GM12878 (cell line): ENCODE measurements around the gene CEBPE. TPM values are rescaled to one million over a fixed set of nuclear protein-coding genes. Genes with fewer than 3 reads are reported as not detected.

Source experiments
- ATAC-seq: fragments of 200-7000 bp; cut with Tn5 transposase; 3 replicates; pipeline ENCODE4 v1.9.1; 2020; ENCODE audit warnings: mild to moderate bottlenecking, moderate library complexity
- BruUV-seq: library from RNA; stranded (reverse); fragments of 400-500 nt; replicated peaks from 2 replicates; lab custom pipeline; 2021; lab: Mats Ljungman, UMichigan
- CTCF ChIA-PET: fragments of 300-600 bp; sonication (Branson Sonifier 250); formaldehyde crosslinking; extraction: SDS; loops from one replicate; lab custom pipeline; 2021; ENCODE audit warnings: inconsistent platforms; lab: Yijun Ruan, JAX
- POLR2A ChIA-PET: fragments of 350-600 bp; formaldehyde crosslinking; extraction: SDS; loops from one replicate; lab custom pipeline; 2021; ENCODE audit warnings: inconsistent platforms; lab: Charles Lee
- RAD21 ChIA-PET: fragments of 300-600 bp; sonication (Branson Sonifier 250); formaldehyde crosslinking; loops from one replicate; lab custom pipeline; 2023; ENCODE audit warnings: antibody characterized with exemption; ENCODE audit not compliant: unreplicated experiment; lab: Charles Lee
- SMC1A ChIA-PET: fragments of 300-600 bp; sonication (Branson Sonifier 250); formaldehyde crosslinking; loops from one replicate; lab custom pipeline; 2023; ENCODE audit not compliant: unreplicated experiment, uncharacterized antibody; lab: Charles Lee
- DNase-seq: peaks from one replicate; pipeline ENCODE4 v3.0.0-alpha.2; 2011; ENCODE audit warnings: low read depth, low spot score
- FAIRE-seq: peaks from 3 replicates; lab custom pipeline; 2011; peaks lifted over from hg19 to GRCh38; lab: Jason Lieb, UNC
- H2AFZ ChIP-seq: 2 replicates; pipeline ENCODE4 v1.6.0; 2011; ENCODE audit warnings: low read depth, low read length, control low read depth; ENCODE audit not compliant: control insufficient read depth
- H3K27ac ChIP-seq: 2 replicates; pipeline ENCODE4 v1.5.1; 2011; ENCODE audit warnings: control low read depth; ENCODE audit not compliant: control insufficient read depth, insufficient read depth
- H3K27me3 ChIP-seq, 2 experiments: replicated peaks in 1 of 2; 2 replicates each; pipeline versions ENCODE4 v1.6.0 to v1.6.1; 2011; ENCODE audit warnings: low read length in 1 of 2; ENCODE audit not compliant: control insufficient read depth in 2 of 2, insufficient read depth in 2 of 2
- H3K36me3 ChIP-seq, 2 experiments: 2 replicates each; pipeline ENCODE4 v1.5.1; 2011; ENCODE audit warnings: low read length in 1 of 2; ENCODE audit not compliant: control insufficient read depth in 2 of 2, insufficient read depth in 2 of 2
- H3K4me1 ChIP-seq: 2 replicates; pipeline ENCODE4 v1.6.1; 2011; ENCODE audit warnings: mild to moderate bottlenecking, low read length, moderate library complexity, mixed read lengths; ENCODE audit not compliant: control insufficient read depth, insufficient read depth
- H3K4me2 ChIP-seq: 2 replicates; pipeline ENCODE4 v1.6.0; 2011; ENCODE audit warnings: control low read depth; ENCODE audit not compliant: control insufficient read depth, insufficient read depth
- H3K4me3 ChIP-seq: fragments of 200-600 bp; sonication (generic); 2 replicates; pipeline ENCODE4 v1.5.1; 2016
- H3K79me2 ChIP-seq: 2 replicates; pipeline ENCODE4 v1.6.0; 2011; ENCODE audit warnings: low read length; ENCODE audit not compliant: control insufficient read depth, insufficient read depth
- H3K9ac ChIP-seq: 2 replicates; pipeline ENCODE4 v1.8.0; 2011; ENCODE audit warnings: low read length, control low read depth, mixed read lengths; ENCODE audit not compliant: control insufficient read depth, insufficient read depth
- H3K9me3 ChIP-seq: replicated peaks from 3 replicates; pipeline ENCODE4 v1.5.1; 2011; ENCODE audit warnings: mild to moderate bottlenecking, low read length; ENCODE audit not compliant: control insufficient read depth, insufficient read depth
- H4K20me1 ChIP-seq: 2 replicates; pipeline ENCODE4 v1.6.0; 2011; ENCODE audit not compliant: control insufficient read depth, insufficient read depth
- CBX3 ChIP-seq: fragments of 200-600 bp; sonication (generic); IDR thresholded peaks from 2 replicates; pipeline ENCODE4 v1.6.1; 2016; ENCODE audit warnings: low read depth, borderline replicate concordance
- EGR1 ChIP-seq, 2 experiments: IDR thresholded peaks; 1 replicate in 1 of 2; 2 replicates in 1 of 2; pipeline ENCODE4 v1.6.1; 2011 to 2012; ENCODE audit warnings: low read depth in 2 of 2, low read length in 2 of 2, borderline replicate concordance in 1 of 2, mild to moderate bottlenecking in 1 of 2, moderate library complexity in 1 of 2
- MEF2B ChIP-seq: fragments of 450-650 bp; IDR thresholded peaks from 2 replicates; pipeline ENCODE4 v1.6.1; 2018; ENCODE audit warnings: mild to moderate bottlenecking, moderate library complexity; ENCODE audit not compliant: partially characterized antibody, poor library complexity, severe bottlenecking
- NR2C1 ChIP-seq: fragments of 450-650 bp; IDR thresholded peaks from 2 replicates; pipeline ENCODE4 v1.6.1; 2017; ENCODE audit warnings: antibody characterized with exemption, mild to moderate bottlenecking, moderate library complexity
- POLR2AphosphoS5 ChIP-seq: IDR thresholded peaks from 2 replicates; pipeline ENCODE4 v1.6.1; 2011; ENCODE audit warnings: mild to moderate bottlenecking, low read length, inconsistent platforms
- SUPT20H ChIP-seq: IDR thresholded peaks from 2 replicates; pipeline ENCODE4 v1.6.1; 2011; ENCODE audit warnings: low read depth, mild to moderate bottlenecking, low read length, moderate library complexity, borderline replicate concordance; ENCODE audit not compliant: control insufficient read depth
- TCF12 ChIP-seq: IDR thresholded peaks from 2 replicates; pipeline ENCODE4 v1.6.1; 2011; ENCODE audit warnings: low read depth, mild to moderate bottlenecking, low read length
- TCF3 ChIP-seq: IDR thresholded peaks from 2 replicates; pipeline ENCODE4 v1.6.1; 2012; ENCODE audit warnings: low read depth, mild to moderate bottlenecking, low read length, borderline replicate concordance; ENCODE audit not compliant: insufficient read depth
- WGBS: methylation state at CpG from one replicate; pipeline ENCODE4 v1.1.6; 2016; ENCODE audit warnings: low lambda C conversion rate; ENCODE audit not compliant: insufficient replicate concordance, insufficient coverage; ENCODE audit errors: missing lambda C conversion rate; 5-methylcytosine and 5-hydroxymethylcytosine counted together
- in situ Hi-C: fragments of 300-500 bp; cut with MboI; formaldehyde crosslinking; loops from 9 replicates; pipeline ENCODE4 v1.14.3; 2018; ENCODE audit warnings: mixed read lengths
- intact Hi-C: fragments of 100-400 bp; cut with micrococcal nuclease; formaldehyde crosslinking; loops from one replicate; pipeline ENCODE4 v1.14.2; 2022; ENCODE audit not compliant: unreplicated experiment
- polyA plus RNA-seq, 11 experiments: library from polyadenylated mRNA; depleted of rRNA in 4 of 11; unstranded in 6 of 11; stranded (reverse) in 5 of 11; fragments of >200 nt; fragmentation: Nextera tagmentation in 4 of 11; fragmentation: Illumina TruSeq in 1 of 11; extraction: Ambion mirVana in 4 of 11; extraction: Trizol in 1 of 11; gene quantifications; 1 replicate in 1 of 11; 2 replicates in 10 of 11; pipeline versions ENCODE4 v1.2.1 to v1.2.3, GENCODE V29; 2011 to 2016; ENCODE audit warnings: inconsistent platforms in 2 of 11, missing spikeins in 2 of 11, low read depth in 1 of 11
- total RNA-seq, 4 experiments: library from RNA; depleted of rRNA in 3 of 4; stranded (reverse); fragments of >200 nt in 3 of 4; fragmentation: Illumina TruSeq in 1 of 4; extraction: Trizol in 1 of 4; gene quantifications; 2 replicates each; pipeline versions ENCODE4 v1.2.1 to v1.2.3, GENCODE V29; 2013 to 2021
- TF ChIP-seq, protein P1 (sequence below): fragments of 450-650 bp; formaldehyde crosslinking; IDR thresholded peaks from 2 replicates; pipeline ENCODE4 v1.4.0; 2022; ENCODE audit warnings: mild to moderate bottlenecking, moderate library complexity
- TF ChIP-seq, protein P2 (sequence below): fragments of 450-650 bp; conservative IDR thresholded peaks from 2 replicates; pipeline ENCODE4 v1.6.1; 2017; ENCODE audit warnings: mild to moderate bottlenecking, moderate library complexity
- TF ChIP-seq, protein P3 (sequence below): fragments of 150-350 bp; IDR thresholded peaks from 2 replicates; pipeline ENCODE4 v1.6.1; 2016; ENCODE audit warnings: low read depth, low read length

The CEBPE gene
- total and polyA plus RNA-seq, 10 of the 15 experiments (the other 5 are each of a cell fraction or from before 2014, with no cell fraction given): 0.09 to 0.45 (median 0.24) TPM; not detected in 7

DNA sequence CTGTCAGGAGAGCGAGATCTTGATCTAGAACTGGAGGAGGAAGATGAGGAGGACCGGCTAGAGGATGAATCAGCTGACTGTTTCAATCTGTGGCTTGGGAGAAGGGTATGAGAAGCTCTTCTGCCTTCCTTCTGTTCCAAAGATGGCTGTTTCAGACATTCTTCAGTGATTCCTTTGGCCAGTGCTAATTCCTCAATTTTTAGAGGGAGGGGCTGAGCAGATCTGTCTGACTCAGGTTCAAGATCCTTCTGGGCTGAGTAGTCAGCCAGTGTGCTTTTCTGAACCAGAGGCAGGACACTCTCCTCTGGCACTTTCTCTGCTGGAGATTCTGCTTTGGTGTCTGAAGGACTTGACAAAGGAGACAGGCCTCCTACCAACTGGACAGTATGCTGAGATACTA lies 39.3 kb downstream of the CEBPE start:
- ChIA-PET POLR2A (no interaction called here), SMC1A (interaction anchor here (0.5 to 2.1 kb wide), 5 partner anchors 9 to 755 kb away, joined by 3 to 8 read pairs (median 3); partner anchors contain the start of gene ACIN1), CTCF (interaction anchor here (1.0 to 7.5 kb wide), 6 partner anchors 11 to 93 kb away, joined by 3 to 80 read pairs (median 20); partner anchors contain the start of genes ACIN1 and C14orf119), RAD21 (no interaction called here)
- no peak overlapping the region for H3K9ac ChIP-seq
- in situ Hi-C loops: no loop called here
- no TSS peak for BruUV-seq
- H3K27ac ChIP-seq: no peak overlapping the region
- no peaks in the 10 kb centered on the region for H4K20me1 ChIP-seq
- no peak overlapping the region for H3K4me2 ChIP-seq
- H3K79me2 ChIP-seq: no peaks in the 10 kb centered on the region
- no peak overlapping the region for H2AFZ ChIP-seq
- FAIRE-seq (no peak), ATAC-seq (no peak), DNase-seq (no peak)
- peaks cover 25 to 60% of the 10 kb centered on the region in 2 experiments for H3K36me3 ChIP-seq
- H3K9me3 ChIP-seq: no peaks in the 10 kb centered on the region
- no peaks in the 10 kb centered on the region for H3K27me3 ChIP-seq
- H3K4me3 ChIP-seq: no peak overlapping the region
- WGBS: 94% methylated on average over 2 of the region's 2 CpGs
- no peaks in the 10 kb centered on the region for H3K4me1 ChIP-seq
- no peak for TF ChIP-seq POLR2AphosphoS5
- no peak for TF ChIP-seq TCF3
- TF ChIP-seq SUPT20H: no peak
- no peak for TF ChIP-seq MEF2B
- no peak for TF ChIP-seq CBX3
- no peak for TF ChIP-seq NR2C1
- TF ChIP-seq, protein P1, sequence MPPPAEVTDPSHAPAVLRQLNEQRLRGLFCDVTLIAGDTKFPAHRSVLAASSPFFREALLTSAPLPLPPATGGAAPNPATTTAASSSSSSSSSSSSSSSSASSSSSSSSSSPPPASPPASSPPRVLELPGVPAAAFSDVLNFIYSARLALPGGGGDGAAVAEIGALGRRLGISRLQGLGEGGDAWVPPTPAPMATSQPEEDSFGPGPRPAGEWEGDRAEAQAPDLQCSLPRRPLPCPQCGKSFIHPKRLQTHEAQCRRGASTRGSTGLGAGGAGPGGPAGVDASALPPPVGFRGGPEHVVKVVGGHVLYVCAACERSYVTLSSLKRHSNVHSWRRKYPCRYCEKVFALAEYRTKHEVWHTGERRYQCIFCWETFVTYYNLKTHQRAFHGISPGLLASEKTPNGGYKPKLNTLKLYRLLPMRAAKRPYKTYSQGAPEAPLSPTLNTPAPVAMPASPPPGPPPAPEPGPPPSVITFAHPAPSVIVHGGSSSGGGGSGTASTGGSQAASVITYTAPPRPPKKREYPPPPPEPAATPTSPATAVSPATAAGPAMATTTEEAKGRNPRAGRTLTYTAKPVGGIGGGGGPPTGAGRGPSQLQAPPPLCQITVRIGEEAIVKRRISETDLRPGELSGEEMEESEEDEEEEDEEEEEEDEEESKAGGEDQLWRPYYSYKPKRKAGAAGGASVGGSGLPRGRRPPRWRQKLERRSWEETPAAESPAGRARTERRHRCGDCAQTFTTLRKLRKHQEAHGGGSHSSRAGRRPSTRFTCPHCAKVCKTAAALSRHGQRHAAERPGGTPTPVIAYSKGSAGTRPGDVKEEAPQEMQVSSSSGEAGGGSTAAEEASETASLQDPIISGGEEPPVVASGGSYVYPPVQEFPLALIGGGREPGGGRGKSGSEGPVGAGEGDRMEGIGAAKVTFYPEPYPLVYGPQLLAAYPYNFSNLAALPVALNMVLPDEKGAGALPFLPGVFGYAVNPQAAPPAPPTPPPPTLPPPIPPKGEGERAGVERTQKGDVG (CRISPR knock-in tag): no peak
- TF ChIP-seq, protein P2, sequence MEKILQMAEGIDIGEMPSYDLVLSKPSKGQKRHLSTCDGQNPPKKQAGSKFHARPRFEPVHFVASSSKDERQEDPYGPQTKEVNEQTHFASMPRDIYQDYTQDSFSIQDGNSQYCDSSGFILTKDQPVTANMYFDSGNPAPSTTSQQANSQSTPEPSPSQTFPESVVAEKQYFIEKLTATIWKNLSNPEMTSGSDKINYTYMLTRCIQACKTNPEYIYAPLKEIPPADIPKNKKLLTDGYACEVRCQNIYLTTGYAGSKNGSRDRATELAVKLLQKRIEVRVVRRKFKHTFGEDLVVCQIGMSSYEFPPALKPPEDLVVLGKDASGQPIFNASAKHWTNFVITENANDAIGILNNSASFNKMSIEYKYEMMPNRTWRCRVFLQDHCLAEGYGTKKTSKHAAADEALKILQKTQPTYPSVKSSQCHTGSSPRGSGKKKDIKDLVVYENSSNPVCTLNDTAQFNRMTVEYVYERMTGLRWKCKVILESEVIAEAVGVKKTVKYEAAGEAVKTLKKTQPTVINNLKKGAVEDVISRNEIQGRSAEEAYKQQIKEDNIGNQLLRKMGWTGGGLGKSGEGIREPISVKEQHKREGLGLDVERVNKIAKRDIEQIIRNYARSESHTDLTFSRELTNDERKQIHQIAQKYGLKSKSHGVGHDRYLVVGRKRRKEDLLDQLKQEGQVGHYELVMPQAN: no peak
- TF ChIP-seq TCF12: no peak
- no peak for TF ChIP-seq EGR1 (IDR thresholded peaks at IDR 0.05; ENCODE audit: borderline replicate concordance in 1 of 2, low read depth in 2 of 2, low read length in 2 of 2)
- TF ChIP-seq, protein P3, sequence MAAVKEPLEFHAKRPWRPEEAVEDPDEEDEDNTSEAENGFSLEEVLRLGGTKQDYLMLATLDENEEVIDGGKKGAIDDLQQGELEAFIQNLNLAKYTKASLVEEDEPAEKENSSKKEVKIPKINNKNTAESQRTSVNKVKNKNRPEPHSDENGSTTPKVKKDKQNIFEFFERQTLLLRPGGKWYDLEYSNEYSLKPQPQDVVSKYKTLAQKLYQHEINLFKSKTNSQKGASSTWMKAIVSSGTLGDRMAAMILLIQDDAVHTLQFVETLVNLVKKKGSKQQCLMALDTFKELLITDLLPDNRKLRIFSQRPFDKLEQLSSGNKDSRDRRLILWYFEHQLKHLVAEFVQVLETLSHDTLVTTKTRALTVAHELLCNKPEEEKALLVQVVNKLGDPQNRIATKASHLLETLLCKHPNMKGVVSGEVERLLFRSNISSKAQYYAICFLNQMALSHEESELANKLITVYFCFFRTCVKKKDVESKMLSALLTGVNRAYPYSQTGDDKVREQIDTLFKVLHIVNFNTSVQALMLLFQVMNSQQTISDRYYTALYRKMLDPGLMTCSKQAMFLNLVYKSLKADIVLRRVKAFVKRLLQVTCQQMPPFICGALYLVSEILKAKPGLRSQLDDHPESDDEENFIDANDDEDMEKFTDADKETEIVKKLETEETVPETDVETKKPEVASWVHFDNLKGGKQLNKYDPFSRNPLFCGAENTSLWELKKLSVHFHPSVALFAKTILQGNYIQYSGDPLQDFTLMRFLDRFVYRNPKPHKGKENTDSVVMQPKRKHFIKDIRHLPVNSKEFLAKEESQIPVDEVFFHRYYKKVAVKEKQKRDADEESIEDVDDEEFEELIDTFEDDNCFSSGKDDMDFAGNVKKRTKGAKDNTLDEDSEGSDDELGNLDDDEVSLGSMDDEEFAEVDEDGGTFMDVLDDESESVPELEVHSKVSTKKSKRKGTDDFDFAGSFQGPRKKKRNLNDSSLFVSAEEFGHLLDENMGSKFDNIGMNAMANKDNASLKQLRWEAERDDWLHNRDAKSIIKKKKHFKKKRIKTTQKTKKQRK: no peak
- TF ChIP-seq, all 136 proteins: peak for 0
- intact Hi-C loops: no loop called here
